AG04449 (cell line): ENCODE data around the gene SRGAP2B.
"Not testable (repeated sequence)": the region's sequence is repeated elsewhere in the genome, so short reads cannot be mapped to it uniquely, and the experiment has no call there.

ENCODE experiments used
- CTCF ChIA-PET: fragments of 350-600 bp; formaldehyde crosslinking; extraction: SDS; loops from one replicate; lab custom pipeline; 2021; ENCODE audit warnings: antibody characterized with exemption; lab: Yijun Ruan, JAX
- POLR2A ChIA-PET: fragments of 400-600, 350-600 bp; formaldehyde crosslinking; extraction: SDS; loops from one replicate; lab custom pipeline; 2020; ENCODE audit warnings: antibody characterized with exemption, inconsistent platforms; lab: Yijun Ruan, JAX
- DNase-seq: peaks from one replicate; pipeline ENCODE4 v3.0.0-alpha.2; 2010; ENCODE audit warnings: low read depth, low spot score
- H3K4me3 ChIP-seq: 2 replicates; pipeline ENCODE4 v1.5.1; 2011; ENCODE audit warnings: low read depth, mild to moderate bottlenecking, control low read depth, low read length

The SRGAP2B gene

DNA sequence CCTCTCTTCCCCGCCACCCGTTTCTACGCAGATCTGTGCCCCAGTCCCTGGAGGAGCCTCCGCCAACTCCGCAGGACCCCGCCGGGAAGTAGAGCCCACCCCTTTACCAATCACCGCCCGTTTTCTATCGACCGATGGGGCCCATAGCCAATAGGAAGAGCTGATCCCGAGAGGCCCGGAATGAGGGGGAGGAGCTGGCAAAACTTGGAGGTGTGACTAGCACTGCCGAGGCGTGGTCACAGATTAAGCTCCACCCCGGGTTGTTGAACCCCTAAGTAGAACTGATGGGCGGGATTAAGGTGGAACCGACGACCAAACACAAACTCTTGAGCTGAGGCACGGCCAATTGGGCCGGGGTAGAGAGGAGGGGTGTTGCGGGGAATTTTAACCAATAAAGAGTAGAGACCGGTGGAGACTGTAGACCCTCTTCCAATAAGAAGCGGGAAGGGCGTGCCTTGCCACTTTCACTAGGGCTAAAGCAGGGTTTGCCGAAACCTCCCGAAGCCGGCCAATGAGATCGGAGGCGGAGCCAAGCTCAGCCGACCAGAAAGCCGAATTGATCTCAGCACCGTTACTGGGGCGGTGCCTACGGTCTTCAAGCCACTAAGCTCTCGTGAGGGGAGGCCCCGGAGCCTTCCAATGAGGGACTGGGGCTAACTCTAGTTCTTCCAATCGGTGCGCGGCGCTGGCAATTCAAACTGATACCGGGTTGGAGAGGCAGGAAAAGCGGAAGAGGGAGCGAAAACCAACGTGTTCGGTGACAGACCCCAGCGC is at the start of gene SRGAP2B, which contains the start of gene FAM72D:
TSS of gene SRGAP2B (minus strand) at position 45 of the 774 bp plus-strand sequence. CDS start 2,427 bp downstream, outside the sequence.
TSS of gene FAM72D (plus strand) at position 691 of the 774 bp plus-strand sequence. CDS start 874 bp downstream, outside the sequence.
- POLR2A ChIA-PET, DNase-seq, CTCF ChIA-PET: not testable (repeated sequence)
- H3K4me3 ChIP-seq = peak within 1 kb of the TSS; percentile 53

GRCh38 chr1:145144264-145144913 is 49.3 kb upstream of the SRGAP2B start:
- DNase-seq, H3K4me3 ChIP-seq, CTCF ChIA-PET, POLR2A ChIA-PET: not testable (repeated sequence)

DNA sequence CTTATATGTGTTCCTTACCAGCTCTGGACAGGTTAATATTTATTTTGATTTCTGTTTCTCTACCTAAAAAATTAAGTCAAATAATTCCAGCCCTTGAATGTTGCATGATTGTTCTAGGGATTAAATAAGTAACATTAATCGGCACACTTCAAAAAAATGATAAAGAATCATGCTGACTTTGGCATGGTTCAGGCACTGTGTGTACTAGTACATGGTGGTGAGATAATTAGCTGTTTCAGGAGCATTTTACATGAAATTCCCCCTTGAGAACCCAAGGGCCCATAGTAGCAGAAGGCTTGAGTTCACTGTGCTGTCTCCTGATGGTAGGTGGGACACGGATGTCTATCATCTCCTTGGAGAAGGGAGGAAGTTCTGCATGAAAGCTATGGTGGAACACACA is 45.4 kb upstream of the SRGAP2B start:
- CTCF ChIA-PET, H3K4me3 ChIP-seq, POLR2A ChIA-PET, DNase-seq: not testable (repeated sequence)

- DNase-seq, CTCF ChIA-PET, POLR2A ChIA-PET, H3K4me3 ChIP-seq: not testable (repeated sequence)
Measured at GRCh38 chr1:145134476-145134875, 39.3 kb upstream of the SRGAP2B start.

DNA sequence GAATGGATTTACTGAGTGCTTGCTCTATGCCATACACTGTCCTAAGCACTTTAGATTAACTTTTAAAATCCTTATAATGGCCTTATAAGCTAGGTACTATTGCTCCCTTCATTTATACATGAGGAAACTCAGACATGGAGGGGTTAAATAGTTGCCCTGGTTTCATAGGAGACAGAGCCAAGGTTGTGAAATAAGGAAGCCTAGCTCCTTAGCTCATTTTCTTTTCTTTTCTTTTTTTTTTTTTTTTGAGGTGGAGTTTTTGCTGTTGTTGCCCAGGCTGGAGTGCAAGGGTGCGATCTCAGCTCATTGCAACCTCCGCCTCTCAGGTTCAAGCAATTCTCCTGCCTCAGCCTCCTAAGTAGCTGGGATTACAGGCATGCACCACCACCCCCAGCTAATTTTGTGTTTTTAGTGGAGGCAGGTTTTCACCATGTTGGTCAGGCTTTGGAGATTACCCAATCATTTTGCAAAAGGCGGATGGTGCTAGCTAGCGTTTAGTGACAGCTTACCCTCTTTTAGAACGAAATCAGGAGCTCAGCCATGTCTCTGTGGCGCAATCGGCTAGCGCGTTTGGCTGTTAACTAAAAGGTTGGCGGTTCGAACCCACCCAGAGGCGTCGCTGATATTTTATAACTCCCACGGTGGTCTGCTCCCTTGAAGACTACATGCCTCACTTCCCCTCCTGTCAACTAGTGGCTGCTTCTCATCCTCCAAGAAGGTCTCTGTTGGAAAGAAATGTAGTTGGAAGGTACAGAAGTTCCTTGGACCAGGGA is 33.8 kb upstream of the SRGAP2B start:
- DNase-seq, H3K4me3 ChIP-seq, CTCF ChIA-PET, POLR2A ChIA-PET: not testable (repeated sequence)

- POLR2A ChIA-PET, H3K4me3 ChIP-seq, DNase-seq, CTCF ChIA-PET: not testable (repeated sequence)
Measured at GRCh38 chr1:145127144-145127543, 32.0 kb upstream of the SRGAP2B start.

DNA sequence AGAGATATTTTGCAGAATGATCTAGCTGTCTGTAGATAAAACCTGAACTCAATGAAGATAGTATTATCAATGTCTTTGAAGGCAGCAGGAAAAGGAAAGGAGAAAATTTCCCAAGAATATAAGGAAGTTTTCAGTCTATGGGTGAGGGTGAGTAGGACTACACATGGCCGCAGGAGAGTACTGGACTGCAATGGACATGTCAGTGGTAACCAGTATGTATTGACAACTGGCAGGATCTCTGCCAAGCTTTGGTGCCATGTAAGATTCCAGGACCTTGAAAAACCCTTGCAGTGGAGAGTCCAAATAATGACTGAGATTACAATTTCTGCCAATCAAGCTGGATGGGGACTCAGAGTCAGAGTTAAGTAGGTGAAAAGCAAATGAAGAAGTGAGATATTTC is 30.0 kb upstream of the SRGAP2B start:
- CTCF ChIA-PET, POLR2A ChIA-PET, DNase-seq, H3K4me3 ChIP-seq: not testable (repeated sequence)

- CTCF ChIA-PET, H3K4me3 ChIP-seq, POLR2A ChIA-PET, DNase-seq: not testable (repeated sequence)
Measured at GRCh38 chr1:145123992-145124641, 29.0 kb upstream of the SRGAP2B start.

- DNase-seq, H3K4me3 ChIP-seq, POLR2A ChIA-PET, CTCF ChIA-PET: not testable (repeated sequence)
Measured at GRCh38 chr1:145123062-145123395, 27.9 kb upstream of the SRGAP2B start.

DNA sequence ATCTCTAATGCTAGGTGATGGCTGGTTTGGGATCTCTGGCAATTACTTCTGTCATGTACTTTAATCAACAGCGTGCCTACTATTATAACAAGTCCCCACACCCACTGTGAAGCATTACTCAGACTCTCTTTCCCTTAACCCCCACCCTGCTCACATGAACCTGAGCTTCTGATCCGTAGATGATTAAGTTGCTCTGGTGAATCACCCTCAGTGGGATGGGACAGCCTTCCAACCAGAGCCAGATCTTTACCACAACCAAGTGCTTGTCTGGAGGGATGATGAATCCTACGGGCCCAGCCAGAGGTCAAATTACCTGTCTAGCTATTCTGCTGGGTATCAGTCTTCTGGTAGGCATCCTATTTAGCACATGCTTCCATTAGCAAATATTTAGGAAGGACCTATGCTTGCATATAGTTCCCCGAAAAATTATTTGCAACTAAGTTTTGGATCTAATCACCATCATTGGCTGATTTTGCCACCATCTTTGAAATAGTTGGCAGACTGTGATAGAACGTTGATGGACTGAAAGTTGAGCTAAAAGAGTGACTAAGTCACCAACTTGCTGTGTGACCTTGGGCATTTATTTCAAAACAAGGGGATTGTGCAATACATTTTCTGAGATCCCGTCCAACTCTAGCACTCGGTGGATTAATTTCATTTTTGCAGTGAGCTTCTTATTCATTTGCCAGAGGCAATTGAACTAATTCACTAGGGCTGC is 27.4 kb upstream of the SRGAP2B start:
- CTCF ChIA-PET, DNase-seq, POLR2A ChIA-PET, H3K4me3 ChIP-seq: not testable (repeated sequence)

DNA sequence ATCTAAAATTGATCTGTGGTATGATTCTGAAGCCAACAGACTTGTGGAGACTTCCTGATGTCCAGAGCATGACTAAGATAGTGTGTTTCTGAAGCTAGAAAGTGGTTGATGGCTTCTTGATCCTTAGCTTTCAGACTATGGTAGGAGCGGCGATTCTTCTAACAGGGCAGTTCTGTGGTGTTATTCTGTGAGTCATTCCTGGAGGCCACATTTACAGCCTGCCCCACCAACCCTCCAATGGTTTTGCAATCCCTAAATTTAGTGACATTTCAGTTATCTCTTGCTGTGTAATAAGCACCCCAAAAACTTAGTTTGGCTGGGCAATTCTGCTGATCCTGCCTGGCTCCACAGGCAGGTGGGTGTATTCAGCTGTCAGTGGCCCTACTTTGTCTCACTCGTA is 24.7 kb upstream of the SRGAP2B start:
- CTCF ChIA-PET, DNase-seq, POLR2A ChIA-PET, H3K4me3 ChIP-seq: not testable (repeated sequence)

- CTCF ChIA-PET, DNase-seq, H3K4me3 ChIP-seq, POLR2A ChIA-PET: not testable (repeated sequence)
Measured at GRCh38 chr1:145115587-145116493, 20.7 kb upstream of the SRGAP2B start.

DNA sequence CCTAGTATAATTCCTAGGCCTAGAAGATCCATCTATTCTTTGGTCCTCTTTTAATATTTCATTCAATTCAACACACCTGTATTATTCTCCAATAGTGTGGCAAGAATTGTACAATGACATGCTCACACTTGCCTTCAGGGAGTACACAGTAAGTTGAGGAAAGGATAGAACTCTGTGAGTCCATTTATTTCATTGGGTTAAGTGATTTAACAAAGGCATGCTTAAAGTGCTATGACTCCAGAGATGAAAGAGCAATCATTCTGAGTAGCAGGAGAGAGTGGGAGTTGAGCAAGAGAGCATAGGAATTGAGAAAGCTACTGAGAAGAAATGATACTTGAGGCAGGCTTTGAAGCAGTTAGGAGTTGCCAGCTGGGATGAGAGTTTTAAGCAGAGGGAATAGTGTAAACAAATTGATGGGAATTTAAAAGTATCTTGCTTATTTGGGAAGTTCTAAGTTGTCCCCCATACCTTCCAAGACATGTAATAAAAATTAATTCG is 19.5 kb upstream of the SRGAP2B start:
- POLR2A ChIA-PET, H3K4me3 ChIP-seq, DNase-seq, CTCF ChIA-PET: not testable (repeated sequence)

DNA sequence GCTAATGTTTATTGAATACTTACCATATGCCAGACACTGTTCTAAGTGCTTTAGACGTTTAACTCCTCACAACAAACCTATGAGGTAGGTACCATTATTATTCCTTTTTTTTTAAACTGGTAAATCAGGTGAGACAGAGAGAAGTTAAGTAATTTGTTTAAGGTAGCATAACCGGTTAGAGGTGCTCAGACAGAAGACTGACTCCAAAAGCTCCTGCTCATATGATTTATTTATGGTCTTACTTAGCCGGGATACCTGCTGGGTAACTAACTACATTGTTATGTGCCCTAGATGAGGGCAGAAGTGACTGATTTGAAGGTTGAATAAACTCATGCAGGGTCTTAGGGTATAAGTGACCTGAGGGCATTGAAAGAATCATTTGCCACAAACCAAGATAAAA is 17.6 kb upstream of the SRGAP2B start:
- CTCF ChIA-PET, DNase-seq, POLR2A ChIA-PET, H3K4me3 ChIP-seq: not testable (repeated sequence)
